Astrocyte (in vitro differentiated cells and primary cell): Measurements from ENCODE around the gene KIRREL3.

ENCODE experiments used
- EZH2 ChIP-seq: IDR thresholded peaks from 2 replicates; pipeline ENCODE4 v1.6.1; 2012; ENCODE audit warnings: mild to moderate bottlenecking, low read length, inconsistent platforms; ENCODE audit not compliant: insufficient read depth
- TF ChIP-seq, protein P1 (sequence below): IDR thresholded peaks from 2 replicates; pipeline ENCODE4 v1.5.1; 2011; ENCODE audit warnings: low read depth, mild to moderate bottlenecking, inconsistent platforms, low read length, moderate library complexity; ENCODE audit not compliant: insufficient read depth

DNA sequence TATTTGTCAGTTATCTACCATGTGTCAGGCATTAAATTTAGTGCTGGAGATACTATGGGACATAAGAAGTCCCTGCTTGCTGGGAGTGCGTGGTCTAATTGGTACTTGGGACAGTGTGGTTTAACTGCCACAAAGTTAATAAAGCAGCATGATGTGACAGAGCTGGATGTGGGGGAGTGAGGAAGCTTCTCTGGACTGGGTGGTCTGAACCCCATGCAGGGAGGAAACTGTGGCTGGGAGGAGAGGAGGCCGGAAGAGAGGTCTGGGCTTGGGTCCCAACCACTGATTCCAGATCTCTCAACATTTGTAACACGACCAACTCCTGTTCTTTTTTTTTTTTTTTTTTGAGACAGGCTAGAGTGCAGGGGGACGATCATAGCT lies 607.9 kb downstream of the KIRREL3 start:
- TF ChIP-seq, protein P1, sequence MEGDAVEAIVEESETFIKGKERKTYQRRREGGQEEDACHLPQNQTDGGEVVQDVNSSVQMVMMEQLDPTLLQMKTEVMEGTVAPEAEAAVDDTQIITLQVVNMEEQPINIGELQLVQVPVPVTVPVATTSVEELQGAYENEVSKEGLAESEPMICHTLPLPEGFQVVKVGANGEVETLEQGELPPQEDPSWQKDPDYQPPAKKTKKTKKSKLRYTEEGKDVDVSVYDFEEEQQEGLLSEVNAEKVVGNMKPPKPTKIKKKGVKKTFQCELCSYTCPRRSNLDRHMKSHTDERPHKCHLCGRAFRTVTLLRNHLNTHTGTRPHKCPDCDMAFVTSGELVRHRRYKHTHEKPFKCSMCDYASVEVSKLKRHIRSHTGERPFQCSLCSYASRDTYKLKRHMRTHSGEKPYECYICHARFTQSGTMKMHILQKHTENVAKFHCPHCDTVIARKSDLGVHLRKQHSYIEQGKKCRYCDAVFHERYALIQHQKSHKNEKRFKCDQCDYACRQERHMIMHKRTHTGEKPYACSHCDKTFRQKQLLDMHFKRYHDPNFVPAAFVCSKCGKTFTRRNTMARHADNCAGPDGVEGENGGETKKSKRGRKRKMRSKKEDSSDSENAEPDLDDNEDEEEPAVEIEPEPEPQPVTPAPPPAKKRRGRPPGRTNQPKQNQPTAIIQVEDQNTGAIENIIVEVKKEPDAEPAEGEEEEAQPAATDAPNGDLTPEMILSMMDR, result no peak
- TF ChIP-seq EZH2, result no peak
